ENCODE results near the gene TRIM39. TPM values are rescaled to one million over a fixed set of nuclear protein-coding genes. Genes with fewer than 3 reads are reported as not detected.
"Not testable (repeated sequence)": the region's sequence is repeated elsewhere in the genome, so short reads cannot be mapped to it uniquely, and the experiment has no call there.

TRIM39 gene
- total RNA-seq, 3 donors from 2014 or later = 10.8 to 21.2 (median 12.6) TPM

DNA sequence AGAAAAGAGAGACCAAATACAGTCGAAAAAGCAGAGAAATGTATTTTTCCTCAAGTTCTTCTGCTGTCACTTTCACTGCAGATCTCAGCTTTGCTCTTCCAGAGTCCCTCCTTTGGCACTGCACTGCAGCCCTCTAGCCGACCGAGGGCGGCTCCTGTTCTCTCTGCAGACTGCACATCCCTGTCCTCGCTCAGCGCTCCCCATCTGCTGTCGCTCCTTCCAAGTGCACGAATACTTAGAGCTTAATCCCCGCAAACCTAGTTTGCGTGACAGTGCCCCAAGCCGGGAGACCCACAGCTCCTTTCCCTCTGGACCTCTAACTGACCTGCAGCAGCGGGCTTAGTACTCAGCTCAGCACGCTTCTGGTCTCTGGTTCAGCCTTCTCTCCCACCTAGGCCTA, 33.4 kb downstream of the TRIM39 start:
- Histone ChIP-seq H3K4me3 (no peak overlapping the region), H3K9me3 (no peaks in the 10 kb centered on the region), H3K4me1 (no peaks in the 10 kb centered on the region), H3K27me3 (peaks cover 3 to 44% of the 10 kb centered on the region in 2 donors), H3K27ac (no peak overlapping the region), H3K36me3 (no peaks in the 10 kb centered on the region)
- intact Hi-C loops (cut with DNase I; ENCODE audit: low total_unique reads) = no loop called here
- TF ChIP-seq POLR2A (IDR thresholded peaks at IDR 0.05) (no peak), POLR2AphosphoS5 (IDR thresholded peaks at IDR 0.05) (no peak)
- TF ChIP-seq, protein P1, sequence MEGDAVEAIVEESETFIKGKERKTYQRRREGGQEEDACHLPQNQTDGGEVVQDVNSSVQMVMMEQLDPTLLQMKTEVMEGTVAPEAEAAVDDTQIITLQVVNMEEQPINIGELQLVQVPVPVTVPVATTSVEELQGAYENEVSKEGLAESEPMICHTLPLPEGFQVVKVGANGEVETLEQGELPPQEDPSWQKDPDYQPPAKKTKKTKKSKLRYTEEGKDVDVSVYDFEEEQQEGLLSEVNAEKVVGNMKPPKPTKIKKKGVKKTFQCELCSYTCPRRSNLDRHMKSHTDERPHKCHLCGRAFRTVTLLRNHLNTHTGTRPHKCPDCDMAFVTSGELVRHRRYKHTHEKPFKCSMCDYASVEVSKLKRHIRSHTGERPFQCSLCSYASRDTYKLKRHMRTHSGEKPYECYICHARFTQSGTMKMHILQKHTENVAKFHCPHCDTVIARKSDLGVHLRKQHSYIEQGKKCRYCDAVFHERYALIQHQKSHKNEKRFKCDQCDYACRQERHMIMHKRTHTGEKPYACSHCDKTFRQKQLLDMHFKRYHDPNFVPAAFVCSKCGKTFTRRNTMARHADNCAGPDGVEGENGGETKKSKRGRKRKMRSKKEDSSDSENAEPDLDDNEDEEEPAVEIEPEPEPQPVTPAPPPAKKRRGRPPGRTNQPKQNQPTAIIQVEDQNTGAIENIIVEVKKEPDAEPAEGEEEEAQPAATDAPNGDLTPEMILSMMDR (IDR thresholded peaks at IDR 0.05) = no peak
- DNase-seq (ENCODE audit: low spot score in 2 of 2) = no peak

DNA sequence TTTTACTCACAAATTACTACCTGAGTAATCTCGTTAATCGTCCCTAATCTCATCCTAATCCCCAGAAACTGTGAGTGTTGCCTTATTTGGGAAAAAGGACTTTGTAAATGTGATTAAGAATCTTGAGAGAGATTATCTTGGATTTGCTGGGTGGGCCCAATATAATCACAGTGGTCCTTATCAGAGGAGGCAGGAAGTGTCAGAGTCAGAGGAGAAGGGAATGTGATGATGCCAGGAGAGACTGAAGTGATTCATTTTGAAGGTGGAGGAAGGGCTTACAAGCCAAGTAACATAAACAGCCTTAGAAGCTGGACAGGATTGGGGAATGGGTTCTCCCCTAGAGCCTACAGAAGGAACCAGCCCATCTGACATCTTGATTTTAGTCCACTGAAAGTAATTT, 34.9 kb downstream of the TRIM39 start:
- Histone ChIP-seq H3K4me1 (no peaks in the 10 kb centered on the region), H3K27me3 (peaks cover 3 to 40% of the 10 kb centered on the region in 2 donors), H3K27ac (no peak overlapping the region), H3K9me3 (no peaks in the 10 kb centered on the region), H3K4me3 (no peak overlapping the region), H3K36me3 (no peaks in the 10 kb centered on the region)
- DNase-seq (ENCODE audit: low spot score in 2 of 2) = no peak
- TF ChIP-seq, protein P1 (IDR thresholded peaks at IDR 0.05) = no peak
- TF ChIP-seq POLR2A (IDR thresholded peaks at IDR 0.05) (no peak), POLR2AphosphoS5 (IDR thresholded peaks at IDR 0.05) (no peak)
- intact Hi-C loops (cut with DNase I; ENCODE audit: low total_unique reads) = no loop called here

DNA sequence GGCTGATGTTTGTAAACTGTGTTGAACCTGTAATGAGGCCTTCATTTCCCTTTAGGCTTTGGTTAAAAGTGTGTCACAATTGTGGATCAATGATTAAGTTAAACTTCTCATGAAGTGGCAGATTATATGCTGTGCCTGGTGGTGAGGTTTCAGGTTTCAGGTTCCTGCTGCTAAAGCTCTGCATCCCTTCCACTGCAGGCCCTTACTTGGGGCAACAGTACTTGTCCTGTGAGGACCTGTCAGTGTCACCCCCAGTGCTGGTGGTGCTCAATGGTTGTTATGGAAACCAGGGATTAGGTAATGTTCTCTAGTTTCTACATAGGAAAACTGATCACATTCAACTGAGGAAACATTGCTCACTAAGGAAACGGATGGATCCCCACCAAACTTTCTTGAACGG, 36.7 kb downstream of the TRIM39 start:
- H3K27me3 ChIP-seq = peaks cover 0 to 23% of the 10 kb centered on the region in 2 donors
- H3K4me1 ChIP-seq = no peaks in the 10 kb centered on the region
- no peak for TF ChIP-seq POLR2A (IDR thresholded peaks at IDR 0.05)
- TF ChIP-seq POLR2AphosphoS5 (IDR thresholded peaks at IDR 0.05) = no peak
- TF ChIP-seq, protein P1 (IDR thresholded peaks at IDR 0.05) = no peak
- H3K4me3 ChIP-seq = no peak overlapping the region
- DNase-seq (ENCODE audit: low spot score in 2 of 2) = no peak
- H3K9me3 ChIP-seq = no peaks in the 10 kb centered on the region
- intact Hi-C loops (cut with DNase I; ENCODE audit: low total_unique reads) = no loop called here
- H3K36me3 ChIP-seq = no peaks in the 10 kb centered on the region
- H3K27ac ChIP-seq = no peak overlapping the region

DNA sequence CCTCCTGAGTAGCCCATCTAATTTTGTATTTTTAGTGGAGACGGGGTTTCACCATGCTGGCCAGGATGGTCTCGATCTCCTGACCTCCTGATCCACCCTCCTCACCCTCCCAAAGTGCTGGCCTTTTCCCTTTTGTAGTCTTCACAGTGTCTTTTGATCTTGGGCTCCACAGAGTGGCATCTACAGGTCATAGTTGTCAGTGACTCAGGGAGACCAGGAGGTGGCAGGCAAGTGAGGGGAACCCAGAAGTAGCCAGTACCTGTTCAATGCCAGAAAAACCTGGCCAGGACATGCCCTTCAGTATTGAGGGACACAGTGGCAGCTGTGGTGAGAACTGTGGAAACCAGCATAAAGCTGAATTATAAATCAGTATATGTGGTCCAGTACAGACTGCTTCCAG, 37.9 kb downstream of the TRIM39 start:
- intact Hi-C loops (cut with DNase I; ENCODE audit: low total_unique reads) = no loop called here
- H3K27ac ChIP-seq = no peak overlapping the region
- DNase-seq (ENCODE audit: low spot score in 2 of 2) = no peak
- H3K4me3 ChIP-seq = no peak overlapping the region
- no peaks in the 10 kb centered on the region for H3K4me1 ChIP-seq
- H3K9me3 ChIP-seq = no peaks in the 10 kb centered on the region
- H3K36me3 ChIP-seq = no peaks in the 10 kb centered on the region
- peaks cover 0 to 20% of the 10 kb centered on the region in 2 donors for H3K27me3 ChIP-seq
- TF ChIP-seq, protein P1 (IDR thresholded peaks at IDR 0.05) = no peak
- TF ChIP-seq POLR2A (IDR thresholded peaks at IDR 0.05) = no peak

DNA sequence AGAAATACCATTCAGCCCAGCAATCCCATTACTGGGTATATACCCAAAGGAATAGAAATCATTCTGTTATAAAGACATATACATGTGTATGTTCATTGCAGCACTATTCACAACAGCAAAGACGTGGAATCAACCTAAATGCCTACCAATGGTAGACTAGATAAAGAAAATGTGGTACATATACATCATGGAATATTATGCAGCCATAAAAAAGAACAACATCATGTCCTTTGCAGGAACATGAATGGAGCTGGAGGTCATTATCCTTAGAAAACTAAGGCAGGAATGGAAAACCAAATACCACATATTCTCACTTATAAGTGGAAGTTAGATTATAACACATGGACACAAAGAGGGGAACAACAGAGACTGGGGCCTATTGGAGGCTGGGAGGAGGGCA, 42.6 kb downstream of the TRIM39 start:
- H3K27me3 ChIP-seq; H3K36me3 ChIP-seq; H3K4me3 ChIP-seq; intact Hi-C loops (cut with DNase I; ENCODE audit: low total_unique reads); H3K4me1 ChIP-seq; DNase-seq (ENCODE audit: low spot score in 2 of 2); H3K9me3 ChIP-seq; H3K27ac ChIP-seq: not testable (repeated sequence)

DNA sequence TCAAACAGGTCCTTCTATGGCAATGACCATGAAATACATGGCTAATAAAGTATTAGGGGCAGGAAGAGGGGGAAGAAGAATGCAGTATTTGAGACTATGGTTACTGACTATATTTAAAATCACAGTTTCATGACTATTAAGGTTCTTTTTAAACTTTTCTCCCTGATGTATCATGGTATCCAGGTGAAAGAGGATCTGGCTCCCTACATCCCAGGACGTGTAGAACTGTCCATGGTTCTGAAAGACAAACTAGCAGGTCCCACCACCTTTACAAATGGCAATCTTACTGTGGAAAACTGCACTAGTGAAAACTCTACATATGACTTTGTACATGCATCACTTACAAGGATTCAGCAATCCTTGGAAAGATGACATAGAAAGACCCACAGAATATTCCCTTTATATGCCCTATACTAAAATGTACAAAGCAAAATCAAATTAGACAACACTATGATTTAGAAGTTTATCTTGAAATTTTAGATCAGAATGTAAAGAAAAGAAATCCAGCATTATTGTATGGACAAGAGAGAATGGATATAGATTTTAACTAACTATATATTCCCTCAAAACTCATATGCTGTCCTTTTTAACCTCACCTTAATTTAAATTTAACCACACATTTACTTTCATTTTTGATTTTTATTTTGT, 51.7 kb downstream of the TRIM39 start:
- TF ChIP-seq POLR2A (IDR thresholded peaks at IDR 0.05) (no peak), POLR2AphosphoS5 (IDR thresholded peaks at IDR 0.05) (no peak)
- TF ChIP-seq, protein P1 (IDR thresholded peaks at IDR 0.05) = no peak
- H3K27ac ChIP-seq = no peak overlapping the region
- intact Hi-C loops (cut with DNase I; ENCODE audit: low total_unique reads) = no loop called here
- H3K4me3 ChIP-seq = no peak overlapping the region
- H3K27me3 ChIP-seq = peaks cover 0 to 7% of the 10 kb centered on the region in 2 donors
- no peaks in the 10 kb centered on the region for H3K4me1 ChIP-seq
- H3K36me3 ChIP-seq = no peaks in the 10 kb centered on the region
- DNase-seq (ENCODE audit: low spot score in 2 of 2) = no peak
- no peaks in the 10 kb centered on the region for H3K9me3 ChIP-seq
